ENCODE results near the gene AVPR2. TPM values are rescaled to one million over a fixed set of nuclear protein-coding genes. Genes with fewer than 3 reads are reported as not detected.

The AVPR2 gene
- total RNA-seq, 1 donor from 2014 or later = not detected

DNA sequence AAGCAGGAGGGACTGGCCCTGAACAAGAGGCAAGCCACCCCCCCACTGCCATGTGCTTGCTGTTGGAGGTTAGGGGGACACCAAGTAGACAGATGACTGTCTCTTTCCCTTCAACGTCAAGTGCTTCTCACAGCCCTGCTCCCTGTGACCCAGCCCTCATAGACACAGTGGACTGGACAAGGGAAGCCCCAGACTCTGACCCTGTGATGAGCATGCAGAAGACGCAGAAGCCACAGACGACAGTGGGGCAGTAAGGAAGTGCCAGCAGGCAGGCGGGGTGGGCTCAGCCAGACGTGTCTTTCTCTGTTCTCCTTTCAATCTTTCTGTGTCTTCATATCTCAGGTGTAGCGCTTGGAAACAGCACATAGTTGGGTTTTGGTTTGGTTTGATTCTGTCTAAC, 16.1 kb upstream of the AVPR2 start:
- H3K9me3 Mint-ChIP-seq = peaks cover 16% of the 10 kb centered on the region
- no peak overlapping the region for H3K27ac Mint-ChIP-seq
- TF ChIP-seq, protein P1, sequence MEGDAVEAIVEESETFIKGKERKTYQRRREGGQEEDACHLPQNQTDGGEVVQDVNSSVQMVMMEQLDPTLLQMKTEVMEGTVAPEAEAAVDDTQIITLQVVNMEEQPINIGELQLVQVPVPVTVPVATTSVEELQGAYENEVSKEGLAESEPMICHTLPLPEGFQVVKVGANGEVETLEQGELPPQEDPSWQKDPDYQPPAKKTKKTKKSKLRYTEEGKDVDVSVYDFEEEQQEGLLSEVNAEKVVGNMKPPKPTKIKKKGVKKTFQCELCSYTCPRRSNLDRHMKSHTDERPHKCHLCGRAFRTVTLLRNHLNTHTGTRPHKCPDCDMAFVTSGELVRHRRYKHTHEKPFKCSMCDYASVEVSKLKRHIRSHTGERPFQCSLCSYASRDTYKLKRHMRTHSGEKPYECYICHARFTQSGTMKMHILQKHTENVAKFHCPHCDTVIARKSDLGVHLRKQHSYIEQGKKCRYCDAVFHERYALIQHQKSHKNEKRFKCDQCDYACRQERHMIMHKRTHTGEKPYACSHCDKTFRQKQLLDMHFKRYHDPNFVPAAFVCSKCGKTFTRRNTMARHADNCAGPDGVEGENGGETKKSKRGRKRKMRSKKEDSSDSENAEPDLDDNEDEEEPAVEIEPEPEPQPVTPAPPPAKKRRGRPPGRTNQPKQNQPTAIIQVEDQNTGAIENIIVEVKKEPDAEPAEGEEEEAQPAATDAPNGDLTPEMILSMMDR (IDR thresholded peaks at IDR 0.05; ENCODE audit: unreplicated experiment) = no peak
- peaks cover 51% of the 10 kb centered on the region for H3K27me3 Mint-ChIP-seq (ENCODE audit: low read depth)
- H3K4me3 Mint-ChIP-seq = no peak overlapping the region
- DNase-seq (ENCODE audit: low spot score in 2 of 2, unreplicated experiment in 2 of 2) = no peak
- H3K4me1 Mint-ChIP-seq = peaks cover 4% of the 10 kb centered on the region
- H3K36me3 Mint-ChIP-seq = no peaks in the 10 kb centered on the region

DNA sequence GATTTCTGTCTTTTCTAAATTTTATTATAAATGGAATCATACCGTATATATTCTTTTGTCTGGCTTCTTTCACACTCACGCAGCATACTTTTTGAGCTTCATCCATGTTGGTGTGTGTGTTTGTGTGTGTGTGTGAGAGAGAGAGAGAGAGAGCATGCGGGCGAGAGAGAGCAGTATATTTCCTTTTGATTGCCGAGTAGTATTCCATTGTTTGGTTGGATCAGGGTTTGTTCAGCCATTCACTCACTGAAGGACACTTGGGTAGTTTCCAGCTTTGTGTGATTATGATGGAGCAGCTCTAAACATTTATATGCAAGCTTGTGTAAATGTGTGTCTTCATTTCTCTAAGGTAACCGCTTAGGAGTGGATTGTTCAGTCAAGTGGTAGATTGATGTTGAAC, 15.3 kb upstream of the AVPR2 start:
- no peak for DNase-seq (ENCODE audit: low spot score in 2 of 2, unreplicated experiment in 2 of 2)
- Mint-ChIP-seq H3K36me3 (no peaks in the 10 kb centered on the region), H3K4me3 (no peak overlapping the region), H3K9me3 (peaks cover 16% of the 10 kb centered on the region), H3K4me1 (peaks cover 4% of the 10 kb centered on the region), H3K27me3 (ENCODE audit: low read depth) (peaks cover 45% of the 10 kb centered on the region), H3K27ac (no peak overlapping the region)
- TF ChIP-seq, protein P1 (IDR thresholded peaks at IDR 0.05; ENCODE audit: unreplicated experiment) = no peak

DNA sequence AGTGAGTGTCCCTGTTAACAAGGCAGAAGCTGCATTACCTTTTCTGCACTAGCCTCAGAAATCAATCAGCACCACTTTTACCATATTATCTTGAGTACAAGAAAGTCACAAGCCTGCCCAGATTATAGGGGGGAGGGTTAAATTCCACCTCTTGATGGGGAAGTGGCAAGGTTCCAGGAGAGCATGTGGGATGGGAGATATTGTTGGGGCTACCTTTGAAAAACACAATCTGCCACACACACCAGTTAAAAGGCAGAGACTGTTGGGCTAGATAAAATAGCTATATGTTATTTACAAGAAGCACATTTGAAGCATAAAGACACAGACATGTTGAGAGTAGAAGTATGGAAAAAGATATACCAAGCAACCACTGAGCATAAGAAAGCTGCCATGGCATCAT, 6.6 kb upstream of the AVPR2 start:
- Mint-ChIP-seq H3K9me3 (peaks cover 20% of the 10 kb centered on the region), H3K4me3 (no peak overlapping the region), H3K27me3 (ENCODE audit: low read depth) (no peaks in the 10 kb centered on the region), H3K4me1 (peaks cover 15% of the 10 kb centered on the region), H3K36me3 (no peaks in the 10 kb centered on the region), H3K27ac (no peak overlapping the region)
- DNase-seq (ENCODE audit: low spot score in 2 of 2, unreplicated experiment in 2 of 2) = no peak
- TF ChIP-seq, protein P1 (IDR thresholded peaks at IDR 0.05; ENCODE audit: unreplicated experiment) = no peak

DNA sequence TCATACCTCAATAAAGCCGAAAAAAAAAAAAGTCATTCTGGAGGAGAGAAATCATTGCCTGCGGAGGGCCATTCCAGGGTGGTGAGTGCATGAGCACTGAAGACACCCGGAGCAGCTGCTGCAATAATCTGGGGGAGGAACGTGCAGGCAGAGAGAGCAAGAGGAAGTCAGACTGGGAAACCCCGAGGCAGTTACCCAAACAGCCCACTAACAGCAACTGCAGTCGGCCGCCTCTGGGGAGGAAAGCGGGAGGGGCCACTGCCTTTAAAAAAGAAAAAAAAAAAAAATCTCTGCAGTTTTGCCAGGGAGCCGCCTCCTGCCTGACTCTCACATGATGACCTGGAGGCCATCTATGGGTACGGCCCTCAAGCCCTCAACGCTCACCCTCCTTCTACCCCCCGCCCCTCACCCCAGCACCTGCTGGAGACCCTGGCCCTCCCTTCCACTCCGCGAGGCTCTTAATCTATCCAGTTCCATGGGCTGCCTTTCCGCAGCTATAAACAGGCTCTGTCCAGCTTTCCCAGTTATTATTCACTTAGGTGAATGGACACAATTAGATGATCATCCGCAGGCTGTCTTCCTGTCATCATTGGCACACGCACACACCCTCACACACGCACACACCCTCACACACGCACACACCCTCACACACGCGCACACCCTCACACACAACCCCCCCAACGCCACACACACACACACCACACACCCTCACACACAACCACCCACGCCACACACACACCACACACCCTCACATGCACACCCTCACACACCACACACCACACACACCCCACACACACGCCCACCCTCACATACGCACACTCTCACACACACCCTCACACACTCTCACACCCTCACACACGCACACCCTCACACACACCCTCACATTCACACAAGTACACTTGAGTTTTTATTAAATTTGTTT, 3.4 kb upstream of the AVPR2 start:
- Mint-ChIP-seq H3K4me3 (peak overlapping the region; percentile 8), H3K9me3 (peaks cover 22% of the 10 kb centered on the region), H3K4me1 (peaks cover 25% of the 10 kb centered on the region), H3K27ac (peak overlapping the region; percentile 73), H3K27me3 (ENCODE audit: low read depth) (no peaks in the 10 kb centered on the region), H3K36me3 (no peaks in the 10 kb centered on the region)
- peak in 1 of 2 experiments; percentile 24 for DNase-seq (ENCODE audit: low spot score in 2 of 2, unreplicated experiment in 2 of 2)
- TF ChIP-seq, protein P1 (IDR thresholded peaks at IDR 0.05; ENCODE audit: unreplicated experiment) = no peak

GRCh38 chrX:153901753-153902140, 2.7 kb upstream of the AVPR2 start:
- peaks cover 25% of the 10 kb centered on the region for H3K4me1 Mint-ChIP-seq
- DNase-seq (ENCODE audit: low spot score in 2 of 2, unreplicated experiment in 2 of 2) = no peak

More at GRCh38 chrX:153901753-153902140, 2.7 kb upstream of the AVPR2 start:
- Mint-ChIP-seq H3K4me3 (peak overlapping the region; percentile 15), H3K27me3 (ENCODE audit: low read depth) (no peaks in the 10 kb centered on the region), H3K9me3 (peaks cover 22% of the 10 kb centered on the region), H3K36me3 (no peaks in the 10 kb centered on the region), H3K27ac (peak overlapping the region; percentile 56)
- TF ChIP-seq, protein P1 (IDR thresholded peaks at IDR 0.05; ENCODE audit: unreplicated experiment) = no peak
